ENCODE results near the gene CCDC66. TPM values are rescaled to one million over a fixed set of nuclear protein-coding genes. Genes with fewer than 3 reads are reported as not detected.

CCDC66 gene
- total and polyA plus RNA-seq, 2 of the 4 experiments (the other 2 are of a cell fraction) = 6.0 to 9.1 TPM

GRCh38 chr3:56557831-56558170 is 826 bp downstream of the CCDC66 start:
- POLR2A ChIA-PET (ENCODE audit: unreplicated experiment) = no interaction called here
- Histone ChIP-seq H3K79me1 (ENCODE audit: low read depth in 1 of 2, low read length in 2 of 2) (peaks cover 12 to 14% of the 10 kb centered on the region in 2 experiments), H3K9me3 (ENCODE audit: control insufficient read depth, insufficient read depth, low read length) (no peaks in the 10 kb centered on the region), H4K91ac (ENCODE audit: insufficient read depth, low read depth, low read length) (no peak overlapping the region), H3K4ac (ENCODE audit: low read depth, low read length) (no peak overlapping the region), H3K4me2 (ENCODE audit: low read depth, low read length) (peak overlapping the region; percentile 75), H2BK15ac (ENCODE audit: low read depth, low read length) (no peak overlapping the region), H3K23ac (ENCODE audit: low read depth, low read length) (peak overlapping the region; percentile 28; the same call in 1 of the 2 replicates), H2BK5ac (ENCODE audit: low read depth, low read length, poor library complexity, severe bottlenecking) (no peak overlapping the region), H2BK120ac (ENCODE audit: low read depth, low read length) (no peak overlapping the region), H3K14ac (replicated peaks; ENCODE audit: low read depth, low read length) (0 out of 2 replicates have a peak overlapping the region, but pooled peaks have one; percentile 36), H3K27me3 (ENCODE audit: control insufficient read depth, insufficient read depth, low read length) (no peaks in the 10 kb centered on the region), H3K9ac (ENCODE audit: low read depth, low read length) (peak overlapping the region; percentile 65; the same call in 1 of the 2 replicates), H3K4me1 (ENCODE audit: control insufficient read depth, insufficient read depth, low read length) (no peaks in the 10 kb centered on the region), H3K56ac (ENCODE audit: extremely low read depth, insufficient read depth, low read length) (peak overlapping the region; percentile 1; the same call in 1 of the 2 replicates), H3K9me1 (ENCODE audit: insufficient read depth, low read length) (no peaks in the 10 kb centered on the region), H4K8ac (ENCODE audit: low read depth in 2 of 2, low read length in 2 of 2) (peak overlapping the region; percentile 13 to 97; a peak in 1 of 4 replicates), H2BK20ac (ENCODE audit: low read depth, low read length) (no peak overlapping the region), H4K5ac (ENCODE audit: low read depth, low read length) (no peak overlapping the region; the same call in 1 of the 2 replicates), H4K20me1 (ENCODE audit: insufficient read depth, low read length) (no peaks in the 10 kb centered on the region), H2AK5ac (ENCODE audit: low read depth, low read length) (no peak overlapping the region), H3K27ac (ENCODE audit: insufficient read depth, low read length) (no peak overlapping the region; the same call in 1 of the 2 replicates), H3K4me3 (ENCODE audit: insufficient read depth, low read depth, low read length) (peak overlapping the region; percentile 56), H2AFZ (replicated peaks; ENCODE audit: low read length, poor library complexity) (no peak overlapping the region), H2AK9ac (replicated peaks; ENCODE audit: low read depth, low read length, poor library complexity) (no peak overlapping the region), H3K36me3 (ENCODE audit: control insufficient read depth, insufficient read depth, low read length) (0 out of 2 replicates have a peak, but pooled peaks cover 3% of the 10 kb centered on the region), H3K18ac (ENCODE audit: low read depth, low read length) (no peak overlapping the region)
- CTCF ChIA-PET = no interaction called here
- no peak for TF ChIP-seq ELK1 (IDR thresholded peaks at IDR 0.05; ENCODE audit: borderline replicate concordance, low read depth, low read length)
- TF ChIP-seq MXI1 (IDR thresholded peaks at IDR 0.05; ENCODE audit: borderline replicate concordance, low read depth, low read length) = no peak
- TF ChIP-seq SMC3 (IDR thresholded peaks at IDR 0.05; ENCODE audit: low read depth, low read length) = no peak
- TF ChIP-seq MAFK (IDR thresholded peaks at IDR 0.05; ENCODE audit: low read depth, low read length) = no peak
- TF ChIP-seq FOS (IDR thresholded peaks at IDR 0.05; ENCODE audit: low read depth, low read length) = no peak
- TF ChIP-seq CHD1 (IDR thresholded peaks at IDR 0.05; ENCODE audit: low read depth, low read length) = no peak
- TF ChIP-seq MAZ (IDR thresholded peaks at IDR 0.05; ENCODE audit: borderline replicate concordance, low read depth, low read length) = no peak
- TF ChIP-seq CTCF (conservative IDR thresholded peaks at IDR 0.05; ENCODE audit: low read depth, low read length) = no peak
- no peak for TF ChIP-seq USF2 (IDR thresholded peaks at IDR 0.05; ENCODE audit: low read depth, low read length)
- TF ChIP-seq RFX5 (IDR thresholded peaks at IDR 0.05; ENCODE audit: low read depth, low read length) = no peak
- no peak for TF ChIP-seq BHLHE40 (IDR thresholded peaks at IDR 0.05; ENCODE audit: low read depth, low read length)
- TF ChIP-seq CEBPB (IDR thresholded peaks at IDR 0.05; ENCODE audit: low read depth, low read length) = no peak
- no peak for TF ChIP-seq RAD21 (IDR thresholded peaks at IDR 0.05; ENCODE audit: low read length)
- no peak for TF ChIP-seq RCOR1 (IDR thresholded peaks at IDR 0.05; ENCODE audit: insufficient replicate concordance, low read length)
- ATAC-seq (ENCODE audit: low read depth) = no peak; the same call in 1 of the 2 replicates
- DNase-seq = no peak
- no TSS peak for BruUV-seq (replicated peaks)
- intact Hi-C loops (cut with micrococcal nuclease) = loop anchor here (10.0 kb wide), 1 partner anchor 427 kb away; no protein-coding TSS in a partner anchor
- WGBS, 2 experiments (ENCODE audit: extremely low coverage in 2 of 2, insufficient read length in 1 of 2) = no CpG with 5 or more reads among the region's 7 CpGs
- dilution Hi-C loops (cut with HindIII; ENCODE audit: low sequenced_read_pairs, unreplicated experiment) = no loop called here
- in situ Hi-C loops (cut with MboI; ENCODE audit: low sequenced_read_pairs) = no loop called here
